Measurements from ENCODE around the gene LOX.

DNA sequence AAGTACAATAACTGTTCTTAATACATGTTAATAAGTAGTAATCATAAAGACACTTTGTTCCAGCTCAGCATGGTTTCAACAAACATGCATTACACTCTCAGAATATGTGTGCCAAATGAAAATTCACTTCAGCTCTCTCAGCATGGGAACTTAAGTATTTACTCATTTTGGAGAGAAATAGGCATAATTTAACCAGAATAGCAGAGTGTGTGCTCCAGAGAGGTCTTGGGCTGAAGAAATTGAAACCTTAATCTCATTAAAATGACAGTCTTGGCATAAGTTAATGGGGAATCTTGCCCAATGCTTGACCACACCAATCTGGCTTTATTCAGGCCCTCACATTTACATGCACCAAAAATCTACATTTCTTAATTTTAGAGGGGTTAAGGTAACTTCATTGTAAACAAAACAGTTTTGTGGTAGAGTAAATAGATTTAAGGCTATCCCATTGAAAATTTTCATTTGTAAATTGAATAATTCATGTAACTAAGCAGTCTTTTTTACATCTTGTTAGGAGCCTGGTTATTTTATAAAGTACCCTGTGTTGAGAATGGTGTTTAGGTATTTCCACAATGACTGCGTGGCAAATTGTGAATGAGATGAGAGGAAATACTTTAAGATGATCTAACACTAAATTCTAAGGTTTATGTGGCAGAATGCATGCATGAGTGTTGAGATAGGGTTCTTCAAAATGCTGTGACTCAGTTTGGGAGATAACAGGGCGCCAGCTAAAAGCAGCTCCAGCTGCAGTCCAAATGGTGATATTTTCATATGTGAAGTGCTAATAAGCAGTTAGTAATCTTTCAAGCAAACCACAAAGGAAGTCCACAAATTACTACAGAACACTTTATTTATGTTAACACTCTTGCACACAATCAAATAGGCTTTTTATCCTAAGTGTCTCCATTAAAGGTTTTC is 11.3 kb upstream of the LOX start:
- no peak for TF ChIP-seq POLR2A (IDR thresholded peaks at IDR 0.05; ENCODE audit: borderline replicate concordance, extremely low read depth, insufficient read depth, insufficient read length)
- TF ChIP-seq EZH2phosphoT487 (IDR thresholded peaks at IDR 0.05; ENCODE audit: borderline replicate concordance), result no peak
